Measurements from ENCODE around the gene ZNF778.
A peak's percentile ranks its signal among the peaks of the same experiment; 100 is the strongest.

- TF ChIP-seq CTCF (IDR thresholded peaks at IDR 0.05) (no peak), EZH2 (IDR thresholded peaks at IDR 0.05) (peak; percentile 58), EZH2phosphoT487 (IDR thresholded peaks at IDR 0.05) (no peak)
Observed at GRCh38 chr16:89200124-89200849, 17.2 kb upstream of the ZNF778 start, which contains the start of gene SLC22A31.

Data from neural progenitor cell (in vitro differentiated cells).